Activated CD8-positive, alpha-beta T cell treated with anti-CD3 and anti-CD28 coated beads for 36 hours (primary cell): Measurements from ENCODE around the gene FRMD1. TPM values are rescaled to one million over a fixed set of nuclear protein-coding genes. Genes with fewer than 3 reads are reported as not detected.

Experiments used
- ATAC-seq: fragments of 200-7000 bp; cut with Tn5 transposase; one replicate; pipeline ENCODE4 v1.10.0; 2021; ENCODE audit warnings: mild to moderate bottlenecking, moderate library complexity
- CTCF ChIA-PET: fragments of 350-600 bp; sonication (Branson Sonifier 250); formaldehyde crosslinking; loops from one replicate; lab custom pipeline; 2021; ENCODE audit warnings: antibody characterized with exemption; lab: Charles Lee
- POLR2A ChIA-PET: fragments of 350-600 bp; sonication (Branson Sonifier 250); formaldehyde crosslinking; loops from one replicate; lab custom pipeline; 2021; ENCODE audit warnings: antibody characterized with exemption; lab: Charles Lee
- DNase-seq: peaks from one replicate; pipeline ENCODE4 v3.0.0-alpha.2; 2020
- H3K27ac Mint-ChIP-seq: one replicate; pipeline ENCODE4 v1.8.0; 2021; ENCODE audit warnings: mild to moderate bottlenecking, mixed read lengths
- H3K27me3 Mint-ChIP-seq: one replicate; pipeline ENCODE4 v1.8.0; 2021; ENCODE audit warnings: mixed read lengths
- H3K36me3 Mint-ChIP-seq: one replicate; pipeline ENCODE4 v1.8.0; 2021; ENCODE audit warnings: low read depth, mixed read lengths
- H3K4me1 Mint-ChIP-seq: one replicate; pipeline ENCODE4 v1.8.0; 2021; ENCODE audit warnings: low read depth, mixed read lengths
- H3K4me3 Mint-ChIP-seq: one replicate; pipeline ENCODE4 v1.8.0; 2021; ENCODE audit warnings: mild to moderate bottlenecking, moderate library complexity, mixed read lengths
- H3K9me3 Mint-ChIP-seq: one replicate; pipeline ENCODE4 v1.8.0; 2021; ENCODE audit warnings: mixed read lengths
- CTCF ChIP-seq: fragments of 200-600 bp; IDR thresholded peaks from one replicate; pipeline ENCODE4 v1.8.0; 2022; ENCODE audit warnings: antibody characterized with exemption, mild to moderate bottlenecking
- intact Hi-C: fragments of 100-400 bp; cut with micrococcal nuclease; formaldehyde crosslinking; loops from one replicate; pipeline ENCODE4 v1.10.0; 2022
- total RNA-seq, 2 experiments: library from RNA; stranded (reverse); gene quantifications; one replicate each; pipeline ENCODE4 v1.2.3, GENCODE V29; 2021

FRMD1 gene
- total RNA-seq, 2 experiments from 2014 or later, result not detected

- no peak for ATAC-seq
These were observed 20.1 kb downstream of the FRMD1 start for GRCh38 chr6:168058691-168059551.

GRCh38 chr6:168057836-168058235, 21.2 kb downstream of the FRMD1 start:
- intact Hi-C loops, result no loop called here
- CTCF ChIA-PET, result no interaction called here

More at GRCh38 chr6:168058691-168059551, 20.1 kb downstream of the FRMD1 start:
- H3K27ac Mint-ChIP-seq, result no peak overlapping the region
- no peak overlapping the region for H3K4me3 Mint-ChIP-seq
- no peaks in the 10 kb centered on the region for H3K27me3 Mint-ChIP-seq
- no peaks in the 10 kb centered on the region for H3K36me3 Mint-ChIP-seq
- no peak for TF ChIP-seq CTCF
- CTCF ChIA-PET, result no interaction called here
- H3K9me3 Mint-ChIP-seq, result no peaks in the 10 kb centered on the region
- POLR2A ChIA-PET, result no interaction called here
- intact Hi-C loops, result no loop called here
- H3K4me1 Mint-ChIP-seq, result no peaks in the 10 kb centered on the region
- no peak for DNase-seq

GRCh38 chr6:168056892-168057527, 22.0 kb downstream of the FRMD1 start:
- CTCF ChIA-PET, result no interaction called here
- H3K4me1 Mint-ChIP-seq, result no peaks in the 10 kb centered on the region
- H3K4me3 Mint-ChIP-seq, result no peak overlapping the region
- no peak for TF ChIP-seq CTCF
- ATAC-seq, result no peak
- H3K27me3 Mint-ChIP-seq, result no peaks in the 10 kb centered on the region
- no peak for DNase-seq
- H3K36me3 Mint-ChIP-seq, result no peaks in the 10 kb centered on the region
- no peak overlapping the region for H3K27ac Mint-ChIP-seq
- intact Hi-C loops, result no loop called here
- POLR2A ChIA-PET, result no interaction called here
- no peaks in the 10 kb centered on the region for H3K9me3 Mint-ChIP-seq

More at GRCh38 chr6:168057836-168058235, 21.2 kb downstream of the FRMD1 start:
- Mint-ChIP-seq H3K27ac (no peak overlapping the region), H3K36me3 (no peaks in the 10 kb centered on the region), H3K9me3 (no peaks in the 10 kb centered on the region), H3K27me3 (no peaks in the 10 kb centered on the region), H3K4me3 (no peak overlapping the region), H3K4me1 (no peaks in the 10 kb centered on the region)
- POLR2A ChIA-PET, result no interaction called here
- no peak for TF ChIP-seq CTCF
- no peak for ATAC-seq
- no peak for DNase-seq

GRCh38 chr6:168055696-168056489, 23.1 kb downstream of the FRMD1 start:
- ChIA-PET CTCF (no interaction called here), POLR2A (no interaction called here)
- Mint-ChIP-seq H3K4me1 (no peaks in the 10 kb centered on the region), H3K9me3 (no peaks in the 10 kb centered on the region), H3K4me3 (no peak overlapping the region), H3K27ac (no peak overlapping the region), H3K27me3 (no peaks in the 10 kb centered on the region), H3K36me3 (no peaks in the 10 kb centered on the region)
- no peak for TF ChIP-seq CTCF
- DNase-seq (no peak), ATAC-seq (no peak)
- intact Hi-C loops, result no loop called here
